ENCODE measurements around the gene CEP57. TPM values are rescaled to one million over a fixed set of nuclear protein-coding genes. Genes with fewer than 3 reads are reported as not detected.

CEP57 gene
- total and polyA plus RNA-seq, 2 of the 13 experiments (the other 11 are each of a cell fraction or from before 2014, with no cell fraction given), result 34.3 to 59.4 TPM

DNA sequence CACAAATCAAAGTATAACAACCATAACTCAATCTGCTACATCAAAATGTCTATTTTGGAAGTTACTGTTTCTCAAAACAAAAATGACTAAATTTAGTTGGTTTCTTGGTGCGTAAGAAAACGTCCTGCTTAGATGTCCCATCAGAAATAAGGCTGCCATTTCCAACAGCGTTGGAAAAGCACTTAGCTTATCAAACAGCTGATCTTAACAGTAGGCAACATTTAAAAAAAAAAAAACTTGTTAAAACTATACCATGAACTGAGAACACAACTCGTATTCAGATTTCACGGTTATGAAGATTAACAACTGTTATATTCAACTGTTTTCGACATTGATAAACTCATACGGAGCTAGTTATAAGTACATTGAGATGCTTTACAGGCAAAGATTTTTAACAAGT lies 2.4 kb downstream of the CEP57 start:
- in situ Hi-C loops (cut with HindIII; ENCODE audit: extremely low pct_ligation_motif_present, low pct_unique_long_range_greater_than_20kb) (no loop called here), intact Hi-C loops (cut with micrococcal nuclease; ENCODE audit: unreplicated experiment) (no loop called here)
- FAIRE-seq (no peak), ATAC-seq (no peak), DNase-seq (ENCODE audit: low spot score) (no peak)
- H3K27ac ChIP-seq (ENCODE audit: extremely low read length, insufficient read depth, low read length), result no peak overlapping the region
- peak overlapping the region in 2 of 3 experiments; percentile 87 to 96; a peak in 1 of 6 replicates for H3K4me3 ChIP-seq (replicated peaks in 1 of 3; ENCODE audit: insufficient read depth in 1 of 3, low read depth in 2 of 3, low read length in 3 of 3)
- ChIA-PET POLR2A (interaction anchor here (2.4 kb wide), 1 partner anchor 131 kb away, joined by 7 read pairs; the partner anchor contains the start of gene MTMR2), CTCF (ENCODE audit: low intra/inter-chr PET ratio, low total read pairs) (no interaction called here)
- WGBS (ENCODE audit: low lambda C conversion rate), result 95% methylated on average over 7 of the region's 7 CpGs
- H3K36me3 ChIP-seq (replicated peaks in 1 of 2; ENCODE audit: control insufficient read depth in 1 of 2, insufficient read depth in 2 of 2, low read length in 2 of 2), result no peaks in the 10 kb centered on the region; a peak in 1 of 5 replicates
- H4K20me1 ChIP-seq (ENCODE audit: insufficient read depth, low read length), result no peaks in the 10 kb centered on the region; the same call in 1 of the 2 replicates
- no peaks in the 10 kb centered on the region for H3K9me3 ChIP-seq (ENCODE audit: low read length)
- peaks cover 81% of the 10 kb centered on the region for H3K79me2 ChIP-seq (ENCODE audit: insufficient read depth, low read length)
- no peaks in the 10 kb centered on the region; a peak in 1 of 5 replicates for H3K27me3 ChIP-seq (ENCODE audit: control insufficient read depth in 1 of 2, insufficient read depth in 2 of 2, low read length in 2 of 2)
- TF ChIP-seq ZNF263 (CRISPR knock-in tag; IDR thresholded peaks at IDR 0.05), result no peak
- TF ChIP-seq ZNF292 (CRISPR knock-in tag; IDR thresholded peaks at IDR 0.05; ENCODE audit: borderline replicate concordance, low read depth), result no peak
- no peak for TF ChIP-seq ZNF790 (CRISPR knock-in tag; IDR thresholded peaks at IDR 0.05; ENCODE audit: borderline replicate concordance)
- no peak for TF ChIP-seq ZNF24 (IDR thresholded peaks at IDR 0.05)
- no peak for TF ChIP-seq ZNF615 (CRISPR knock-in tag; IDR thresholded peaks at IDR 0.05; ENCODE audit: borderline replicate concordance)
- H3K9ac ChIP-seq (ENCODE audit: insufficient read depth, low read depth, low read length), result peak overlapping the region; percentile 97; the same call in 1 of the 2 replicates
- H2AFZ ChIP-seq (ENCODE audit: low read length), result no peak overlapping the region
- BruUV-seq (replicated peaks), result no TSS peak
- peak overlapping the region; percentile 89 for H3K4me2 ChIP-seq (ENCODE audit: low read depth, low read length)
- H3K4me1 ChIP-seq (ENCODE audit: insufficient read depth, low read length), result peaks cover 57% of the 10 kb centered on the region

GRCh38 chr11:95793116-95793515 lies 2.8 kb downstream of the CEP57 start:
- FAIRE-seq, result no peak

More at GRCh38 chr11:95793116-95793515, 2.8 kb downstream of the CEP57 start:
- TF ChIP-seq TCF7L2 (IDR thresholded peaks at IDR 0.05; ENCODE audit: low read depth, low read length) (no peak), UBTF (CRISPR knock-in tag; IDR thresholded peaks at IDR 0.05) (no peak), FOXJ3 (CRISPR knock-in tag; IDR thresholded peaks at IDR 0.05; ENCODE audit: borderline replicate concordance) (no peak), ZNF235 (CRISPR knock-in tag; IDR thresholded peaks at IDR 0.05; ENCODE audit: borderline replicate concordance) (no peak), SYNCRIP (IDR thresholded peaks at IDR 0.05; ENCODE audit: insufficient read depth, low read depth, low read length) (no peak), TFE3 (CRISPR knock-in tag; IDR thresholded peaks at IDR 0.05) (no peak), ATF4 (CRISPR knock-in tag; IDR thresholded peaks at IDR 0.05) (no peak), ZNF10 (CRISPR knock-in tag; IDR thresholded peaks at IDR 0.05; ENCODE audit: borderline replicate concordance, low read depth) (no peak)
- H3K4me1 ChIP-seq (ENCODE audit: insufficient read depth, low read length), result peaks cover 52% of the 10 kb centered on the region
- CTCF ChIA-PET (ENCODE audit: low intra/inter-chr PET ratio, low total read pairs), result no interaction called here
- WGBS (ENCODE audit: low lambda C conversion rate), result 98% methylated on average over 4 of the region's 4 CpGs
- H3K27ac ChIP-seq (ENCODE audit: extremely low read length, insufficient read depth, low read length), result no peak overlapping the region
- no TSS peak for BruUV-seq (replicated peaks)
- no peak for ATAC-seq
- H3K4me2 ChIP-seq (ENCODE audit: low read depth, low read length), result peak overlapping the region; percentile 89; the same call in 1 of the 2 replicates
- no peaks in the 10 kb centered on the region; a peak in 1 of 5 replicates for H3K27me3 ChIP-seq (ENCODE audit: control insufficient read depth in 1 of 2, insufficient read depth in 2 of 2, low read length in 2 of 2)
- intact Hi-C loops (cut with micrococcal nuclease; ENCODE audit: unreplicated experiment) (no loop called here), in situ Hi-C loops (cut with HindIII; ENCODE audit: extremely low pct_ligation_motif_present, low pct_unique_long_range_greater_than_20kb) (no loop called here)
- POLR2A ChIA-PET, result interaction anchor here (2.4 kb wide), 1 partner anchor 131 kb away, joined by 7 read pairs; the partner anchor contains the start of gene MTMR2
- H3K9ac ChIP-seq (ENCODE audit: insufficient read depth, low read depth, low read length), result no peak overlapping the region
- no peaks in the 10 kb centered on the region for H3K9me3 ChIP-seq (ENCODE audit: low read length)
- H3K79me2 ChIP-seq (ENCODE audit: insufficient read depth, low read length), result peaks cover 80% of the 10 kb centered on the region
- DNase-seq (ENCODE audit: low spot score), result no peak
- no peak overlapping the region for H2AFZ ChIP-seq (ENCODE audit: low read length)
- no peak overlapping the region for H3K4me3 ChIP-seq (replicated peaks in 1 of 3; ENCODE audit: insufficient read depth in 1 of 3, low read depth in 2 of 3, low read length in 3 of 3)
- no peaks in the 10 kb centered on the region; the same call in 1 of the 2 replicates for H4K20me1 ChIP-seq (ENCODE audit: insufficient read depth, low read length)
- no peaks in the 10 kb centered on the region; a peak in 1 of 5 replicates for H3K36me3 ChIP-seq (replicated peaks in 1 of 2; ENCODE audit: control insufficient read depth in 1 of 2, insufficient read depth in 2 of 2, low read length in 2 of 2)
